ENCODE data around the gene CD46.
"Not testable (repeated sequence)": the region's sequence is repeated elsewhere in the genome, so short reads cannot be mapped to it uniquely, and the experiment has no call there.

CD46 gene

DNA sequence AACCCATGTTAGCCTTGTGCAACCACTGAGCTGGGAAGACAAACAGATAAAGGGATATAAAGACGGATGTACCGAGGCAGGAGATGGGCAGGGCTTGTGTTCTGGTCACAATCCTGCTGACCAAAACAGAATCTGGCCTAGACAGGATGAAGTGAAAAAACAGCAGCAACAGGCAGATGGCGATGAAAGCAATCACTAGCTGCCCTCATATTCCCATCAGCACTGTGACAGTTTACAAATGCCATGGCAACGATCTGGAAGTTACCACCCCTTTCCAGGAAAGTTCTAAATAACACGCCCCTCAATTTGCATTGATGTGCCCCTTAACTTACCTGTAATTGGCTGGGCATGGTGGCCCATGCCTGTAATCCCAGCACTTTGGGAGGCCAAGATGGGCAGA is 40.6 kb upstream of the CD46 start:
- TF ChIP-seq, protein P1, sequence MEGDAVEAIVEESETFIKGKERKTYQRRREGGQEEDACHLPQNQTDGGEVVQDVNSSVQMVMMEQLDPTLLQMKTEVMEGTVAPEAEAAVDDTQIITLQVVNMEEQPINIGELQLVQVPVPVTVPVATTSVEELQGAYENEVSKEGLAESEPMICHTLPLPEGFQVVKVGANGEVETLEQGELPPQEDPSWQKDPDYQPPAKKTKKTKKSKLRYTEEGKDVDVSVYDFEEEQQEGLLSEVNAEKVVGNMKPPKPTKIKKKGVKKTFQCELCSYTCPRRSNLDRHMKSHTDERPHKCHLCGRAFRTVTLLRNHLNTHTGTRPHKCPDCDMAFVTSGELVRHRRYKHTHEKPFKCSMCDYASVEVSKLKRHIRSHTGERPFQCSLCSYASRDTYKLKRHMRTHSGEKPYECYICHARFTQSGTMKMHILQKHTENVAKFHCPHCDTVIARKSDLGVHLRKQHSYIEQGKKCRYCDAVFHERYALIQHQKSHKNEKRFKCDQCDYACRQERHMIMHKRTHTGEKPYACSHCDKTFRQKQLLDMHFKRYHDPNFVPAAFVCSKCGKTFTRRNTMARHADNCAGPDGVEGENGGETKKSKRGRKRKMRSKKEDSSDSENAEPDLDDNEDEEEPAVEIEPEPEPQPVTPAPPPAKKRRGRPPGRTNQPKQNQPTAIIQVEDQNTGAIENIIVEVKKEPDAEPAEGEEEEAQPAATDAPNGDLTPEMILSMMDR (IDR thresholded peaks at IDR 0.05; ENCODE audit: insufficient read depth, low read length, poor library complexity, severe bottlenecking): no peak
- TF ChIP-seq EZH2phosphoT487 (conservative IDR thresholded peaks at IDR 0.05; ENCODE audit: low read length): no peak

DNA sequence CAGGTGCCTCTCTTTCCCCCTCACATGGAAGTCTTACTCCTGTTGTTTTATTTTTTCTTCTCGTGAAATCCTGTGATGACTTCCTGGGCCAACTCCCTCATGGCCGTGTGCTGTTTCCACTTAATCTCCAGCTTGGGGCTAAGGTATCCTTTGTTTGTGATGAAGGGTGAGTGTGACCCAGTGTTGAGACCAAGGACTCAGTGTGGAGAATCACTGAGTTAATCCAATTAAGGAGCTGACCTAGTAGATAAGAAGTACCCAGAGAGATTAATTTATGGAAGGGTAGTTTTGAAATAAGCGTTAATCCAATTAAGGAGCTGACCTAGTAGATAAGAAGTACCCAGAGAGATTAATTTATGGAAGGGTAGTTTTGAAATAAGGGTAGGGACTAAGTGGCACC is 39.2 kb upstream of the CD46 start:
- not testable (repeated sequence) for H2AFZ ChIP-seq (ENCODE audit: low read depth, low read length, severe bottlenecking); H3K4me2 ChIP-seq (ENCODE audit: low read depth, low read length, poor library complexity, severe bottlenecking); H3K36me3 ChIP-seq (ENCODE audit: low read length); H3K79me2 ChIP-seq (ENCODE audit: insufficient read depth, low read length); H3K9me3 ChIP-seq (ENCODE audit: insufficient read depth, low read length); H3K9me2 ChIP-seq (replicated peaks; ENCODE audit: insufficient read depth, low read length); H3K27ac ChIP-seq (ENCODE audit: low read depth, low read length); H3F3A ChIP-seq (ENCODE audit: insufficient read depth); H3K9ac ChIP-seq (ENCODE audit: low read length); H3K4me3 ChIP-seq (ENCODE audit: insufficient read depth, low read length, poor library complexity, severe bottlenecking); H3K27me3 ChIP-seq (ENCODE audit: low read length); H4K20me1 ChIP-seq (ENCODE audit: low read depth, low read length)

More for the DNA sequence above, 40.6 kb upstream of the CD46 start:
- H4K20me1 ChIP-seq (ENCODE audit: low read depth, low read length): no peaks in the 10 kb centered on the region
- H3K4me2 ChIP-seq (ENCODE audit: low read depth, low read length, poor library complexity, severe bottlenecking): no peak overlapping the region
- no peaks in the 10 kb centered on the region for H3K9me2 ChIP-seq (replicated peaks; ENCODE audit: insufficient read depth, low read length)
- H3F3A ChIP-seq (ENCODE audit: insufficient read depth): no peaks in the 10 kb centered on the region
- no peak overlapping the region for H3K9ac ChIP-seq (ENCODE audit: low read length)
- H3K36me3 ChIP-seq (ENCODE audit: low read length): no peaks in the 10 kb centered on the region
- peaks cover 5% of the 10 kb centered on the region; the same call in 1 of the 2 replicates for H3K9me3 ChIP-seq (ENCODE audit: insufficient read depth, low read length)
- H3K27me3 ChIP-seq (ENCODE audit: low read length): no peaks in the 10 kb centered on the region
- H2AFZ ChIP-seq (ENCODE audit: low read depth, low read length, severe bottlenecking): no peak overlapping the region
- no peak overlapping the region for H3K27ac ChIP-seq (ENCODE audit: low read depth, low read length)
- no peaks in the 10 kb centered on the region for H3K79me2 ChIP-seq (ENCODE audit: insufficient read depth, low read length)
- H3K4me3 ChIP-seq (ENCODE audit: insufficient read depth, low read length, poor library complexity, severe bottlenecking): no peak overlapping the region

DNA sequence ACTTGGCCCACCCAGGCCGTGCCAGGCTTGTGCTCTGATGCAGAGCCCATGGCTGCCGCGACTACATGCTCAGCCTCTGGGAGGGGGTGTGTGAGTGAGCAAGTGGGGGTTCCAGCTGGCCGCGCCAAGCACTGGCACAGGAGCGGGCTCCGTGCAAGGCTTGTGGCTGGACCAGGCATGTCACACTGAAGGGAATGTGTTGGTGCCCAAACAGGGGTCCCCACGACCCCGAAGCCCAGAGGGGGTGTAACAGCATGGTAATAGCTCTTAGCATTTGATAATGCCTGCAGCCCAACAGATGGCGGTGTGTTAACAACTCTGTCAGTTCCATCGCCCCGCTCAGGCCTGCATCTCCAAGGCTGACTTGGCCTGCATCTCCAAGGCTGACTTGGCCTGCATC is 38.3 kb upstream of the CD46 start:
- no peak for TF ChIP-seq EZH2phosphoT487 (conservative IDR thresholded peaks at IDR 0.05; ENCODE audit: low read length)
- TF ChIP-seq, protein P1 (IDR thresholded peaks at IDR 0.05; ENCODE audit: insufficient read depth, low read length, poor library complexity, severe bottlenecking): no peak
- Histone ChIP-seq H3F3A (ENCODE audit: insufficient read depth) (no peaks in the 10 kb centered on the region), H3K27ac (ENCODE audit: low read depth, low read length) (no peak overlapping the region)

DNA sequence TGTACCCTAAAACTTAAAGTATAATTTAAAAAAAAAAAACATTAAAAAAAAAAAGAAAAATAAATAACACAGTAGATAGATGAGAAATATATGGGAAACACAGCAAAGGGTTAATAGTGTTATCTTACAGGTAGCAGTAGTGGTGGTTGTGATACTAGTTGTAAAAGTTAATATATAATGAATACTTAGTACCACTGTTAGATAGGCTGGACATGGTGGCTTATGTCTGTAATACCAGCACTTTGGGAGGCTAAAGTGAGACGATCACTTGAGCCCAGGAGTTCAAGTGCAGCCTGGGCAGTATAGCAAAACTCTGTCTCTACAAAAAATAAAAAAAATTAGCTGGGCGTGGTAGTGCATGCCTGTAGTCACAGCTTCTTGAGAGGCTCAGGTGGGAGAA is 32.6 kb upstream of the CD46 start:
- TF ChIP-seq EZH2phosphoT487 (conservative IDR thresholded peaks at IDR 0.05; ENCODE audit: low read length): no peak
- TF ChIP-seq, protein P1 (IDR thresholded peaks at IDR 0.05; ENCODE audit: insufficient read depth, low read length, poor library complexity, severe bottlenecking): no peak
- Histone ChIP-seq H3F3A (ENCODE audit: insufficient read depth) (no peaks in the 10 kb centered on the region), H3K4me2 (ENCODE audit: low read depth, low read length, poor library complexity, severe bottlenecking) (no peak overlapping the region), H2AFZ (ENCODE audit: low read depth, low read length, severe bottlenecking) (no peak overlapping the region), H3K79me2 (ENCODE audit: insufficient read depth, low read length) (no peaks in the 10 kb centered on the region), H3K9me2 (replicated peaks; ENCODE audit: insufficient read depth, low read length) (no peaks in the 10 kb centered on the region), H3K9ac (ENCODE audit: low read length) (no peak overlapping the region), H4K20me1 (ENCODE audit: low read depth, low read length) (no peaks in the 10 kb centered on the region), H3K36me3 (ENCODE audit: low read length) (no peaks in the 10 kb centered on the region), H3K9me3 (ENCODE audit: insufficient read depth, low read length) (peaks cover under 1% of the 10 kb centered on the region; the same call in 1 of the 2 replicates), H3K27ac (ENCODE audit: low read depth, low read length) (no peak overlapping the region), H3K27me3 (ENCODE audit: low read length) (no peaks in the 10 kb centered on the region), H3K4me3 (ENCODE audit: insufficient read depth, low read length, poor library complexity, severe bottlenecking) (no peak overlapping the region)

More for the DNA sequence above, 38.3 kb upstream of the CD46 start:
- Histone ChIP-seq H3K27me3 (ENCODE audit: low read length) (no peaks in the 10 kb centered on the region), H3K36me3 (ENCODE audit: low read length) (no peaks in the 10 kb centered on the region), H2AFZ (ENCODE audit: low read depth, low read length, severe bottlenecking) (no peak overlapping the region), H3K9ac (ENCODE audit: low read length) (no peak overlapping the region), H3K4me3 (ENCODE audit: insufficient read depth, low read length, poor library complexity, severe bottlenecking) (no peak overlapping the region), H3K4me2 (ENCODE audit: low read depth, low read length, poor library complexity, severe bottlenecking) (no peak overlapping the region), H3K79me2 (ENCODE audit: insufficient read depth, low read length) (no peaks in the 10 kb centered on the region), H3K9me2 (replicated peaks; ENCODE audit: insufficient read depth, low read length) (no peaks in the 10 kb centered on the region), H3K9me3 (ENCODE audit: insufficient read depth, low read length) (peaks cover 5% of the 10 kb centered on the region; the same call in 1 of the 2 replicates), H4K20me1 (ENCODE audit: low read depth, low read length) (no peaks in the 10 kb centered on the region)

DNA sequence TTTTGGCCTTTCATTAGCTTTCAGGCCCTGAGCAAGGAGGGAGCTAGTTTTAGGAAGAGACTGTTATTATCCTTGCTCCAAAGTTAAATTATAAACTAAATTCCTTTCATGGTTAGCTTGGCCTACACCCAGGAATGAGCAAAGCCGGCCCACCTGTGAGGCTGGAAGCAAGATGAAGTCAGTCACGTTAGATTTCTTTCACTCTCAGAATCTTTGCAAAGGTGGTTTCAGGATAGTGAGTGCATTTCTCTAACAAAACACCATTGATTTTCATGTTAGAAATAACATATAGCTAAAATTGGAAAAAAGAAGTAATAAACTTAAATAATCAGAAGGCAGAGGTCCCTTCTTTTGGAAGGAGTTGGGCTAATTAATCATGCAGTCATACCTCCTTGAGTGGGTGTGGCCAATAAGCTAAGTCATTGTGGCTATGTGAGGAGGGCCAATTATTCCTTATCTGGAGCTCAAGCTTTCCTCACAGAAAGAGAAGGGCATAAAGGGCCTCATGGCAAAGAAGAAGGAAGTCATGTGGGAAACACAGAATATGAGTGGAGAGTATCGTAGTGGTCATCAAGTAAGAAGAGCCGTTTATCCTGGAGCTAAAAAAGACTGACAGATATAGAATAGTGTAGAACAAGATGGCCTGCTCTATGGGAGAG is 23.5 kb upstream of the CD46 start:
- H3K27me3 ChIP-seq (ENCODE audit: low read length): not testable (repeated sequence)

More for the DNA sequence above, 23.5 kb upstream of the CD46 start:
- H3K4me2 ChIP-seq (ENCODE audit: low read depth, low read length, poor library complexity, severe bottlenecking); H4K20me1 ChIP-seq (ENCODE audit: low read depth, low read length); H3K27ac ChIP-seq (ENCODE audit: low read depth, low read length); H3K9ac ChIP-seq (ENCODE audit: low read length); H2AFZ ChIP-seq (ENCODE audit: low read depth, low read length, severe bottlenecking); H3K9me3 ChIP-seq (ENCODE audit: insufficient read depth, low read length); H3K9me2 ChIP-seq (replicated peaks; ENCODE audit: insufficient read depth, low read length); H3K79me2 ChIP-seq (ENCODE audit: insufficient read depth, low read length); H3K36me3 ChIP-seq (ENCODE audit: low read length); H3F3A ChIP-seq (ENCODE audit: insufficient read depth); H3K4me3 ChIP-seq (ENCODE audit: insufficient read depth, low read length, poor library complexity, severe bottlenecking): not testable (repeated sequence)

Measured in SU-DHL-6 (cell line).